Inflammatory macrophage treated with lipopolysaccharide for 1 hour (primary cell): ENCODE results near the gene PLCH2.
"Not testable (repeated sequence)": the region's sequence is repeated elsewhere in the genome, so short reads cannot be mapped to it uniquely, and the experiment has no call there.

ENCODE experiments used
- DNase-seq, 2 donors: peaks; one replicate each; pipeline ENCODE4 v3.0.0-alpha.2; 2020 to 2022

Gene PLCH2

DNA sequence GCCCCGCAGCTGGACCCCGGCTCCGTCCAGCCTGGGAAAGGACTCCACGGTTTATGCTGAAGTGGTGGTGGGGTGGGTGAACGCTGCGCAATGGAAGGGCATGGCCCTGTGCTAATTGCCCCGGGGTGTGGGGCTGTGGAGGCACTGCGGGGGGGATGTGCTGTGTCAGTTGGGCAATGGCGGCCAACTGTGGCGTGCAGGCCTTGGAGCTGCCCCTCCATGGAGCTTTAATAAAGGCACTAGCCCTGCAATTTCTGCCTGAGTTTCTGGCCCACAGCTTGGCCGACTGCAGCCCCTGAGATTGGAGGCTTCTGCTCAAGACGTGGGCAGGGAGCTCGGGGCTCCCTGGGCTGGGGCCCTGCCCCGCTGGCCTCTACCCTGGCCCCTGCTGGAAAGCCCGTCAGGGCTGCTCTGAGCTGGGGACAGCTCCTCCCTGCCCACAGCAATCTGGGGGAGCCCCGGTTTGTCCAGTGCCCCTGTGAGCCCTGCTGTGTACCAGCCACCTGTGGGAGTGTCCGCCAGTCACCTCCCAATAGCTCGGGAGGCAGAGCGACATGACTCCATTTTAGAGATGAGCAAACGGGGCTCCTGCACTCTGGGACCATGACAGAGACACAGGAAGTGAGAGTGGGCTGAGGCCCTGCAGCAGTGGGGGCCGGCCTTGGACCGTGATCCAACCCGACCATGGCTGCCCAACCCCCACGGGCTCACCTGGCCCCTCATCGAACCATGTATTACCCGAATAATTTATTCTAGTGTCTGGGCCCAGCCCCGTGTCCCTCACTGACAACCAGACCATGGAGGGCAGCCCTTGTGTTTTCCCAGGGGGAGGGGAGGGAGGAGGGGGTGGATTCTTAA lies 71.3 kb downstream of the PLCH2 start:
- DNase-seq = peak; percentile 18 to 78

DNA sequence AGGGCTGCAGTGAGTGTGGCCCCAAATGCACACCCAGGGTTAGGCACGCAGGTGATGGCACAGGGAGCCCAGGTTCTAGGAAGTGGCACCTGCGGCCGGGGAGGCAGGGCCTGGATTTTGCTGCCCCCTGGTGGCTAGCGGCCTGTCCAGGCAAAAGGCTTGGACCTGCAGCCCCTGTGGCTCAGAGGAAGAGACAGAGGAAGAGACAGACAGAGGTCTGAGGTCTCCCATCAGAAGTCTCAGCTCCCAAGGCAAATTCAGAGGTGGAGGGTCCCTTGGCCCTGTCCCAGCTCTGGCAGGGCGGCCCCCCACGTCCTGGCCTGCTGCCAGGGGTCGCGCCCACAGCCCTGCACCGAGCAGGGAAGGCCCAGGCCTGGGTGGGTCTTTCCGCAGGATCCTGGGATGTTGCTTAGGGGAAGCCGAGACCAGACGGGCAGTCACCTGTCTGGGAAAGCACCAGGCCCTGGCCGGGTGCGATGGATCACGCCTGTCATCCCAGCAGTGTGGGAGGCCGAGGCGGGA lies 72.0 kb downstream of the PLCH2 start:
- peak; percentile 73 to 89 for DNase-seq

DNA sequence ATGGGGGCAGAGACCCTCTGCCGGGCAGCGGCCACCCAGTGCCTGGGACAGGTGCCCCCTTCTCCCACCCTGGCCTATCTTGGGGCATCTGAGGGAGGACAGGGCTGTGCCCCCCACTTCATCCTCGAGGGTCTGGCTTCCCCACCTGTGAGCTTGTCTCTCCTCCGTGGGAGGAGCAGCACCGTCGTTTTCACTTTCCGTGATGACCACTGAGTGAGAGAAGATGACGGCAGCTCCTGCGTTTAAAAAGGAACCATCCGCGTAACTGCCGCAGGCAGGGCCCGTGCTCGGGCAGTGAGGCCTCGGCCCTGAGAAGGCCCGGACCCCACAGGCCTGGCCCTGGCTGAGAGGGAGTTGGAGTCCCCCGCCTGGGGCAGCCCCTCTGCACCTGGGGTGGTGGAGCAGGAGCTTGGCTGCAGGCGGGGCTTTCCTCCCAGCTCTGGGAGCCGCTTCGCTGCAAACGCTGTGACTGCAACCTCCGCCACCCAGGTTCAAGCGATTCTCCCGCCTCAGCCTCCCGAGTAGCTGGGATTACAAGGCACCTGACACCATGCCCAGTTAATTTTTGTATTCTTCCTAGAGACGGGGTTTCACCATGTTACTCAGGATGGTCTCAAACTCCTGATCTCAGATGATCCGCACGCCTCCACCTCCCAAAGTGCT lies 73.4 kb downstream of the PLCH2 start:
- not testable (repeated sequence) for DNase-seq

DNA sequence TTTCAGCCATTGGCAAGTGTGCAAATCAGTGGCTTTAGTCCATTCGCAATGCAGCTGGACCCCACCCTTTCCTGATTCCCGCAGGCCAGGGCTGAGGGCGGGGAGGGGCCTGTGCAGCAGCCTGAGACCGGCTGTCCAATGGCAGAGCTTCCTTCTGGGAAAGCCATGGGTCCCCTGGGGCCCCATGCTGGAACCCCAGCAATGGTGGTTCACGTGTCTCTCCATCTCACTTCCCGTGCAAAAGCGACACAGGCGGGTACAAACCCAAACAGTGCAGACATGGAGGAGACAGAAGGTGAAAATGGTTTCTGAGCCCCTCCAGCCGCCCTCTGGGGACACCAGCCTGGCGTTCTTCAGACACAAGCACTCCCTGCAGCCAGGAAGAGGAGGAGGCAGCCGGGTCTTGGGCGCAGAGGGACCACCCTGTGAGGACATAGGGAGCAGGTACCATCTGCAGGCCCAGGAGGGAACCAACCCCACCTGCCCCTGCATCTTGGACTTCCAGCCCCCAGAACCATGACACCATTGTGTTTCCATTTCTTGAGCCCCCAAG lies 74.3 kb downstream of the PLCH2 start:
- DNase-seq = not testable (repeated sequence)

DNA sequence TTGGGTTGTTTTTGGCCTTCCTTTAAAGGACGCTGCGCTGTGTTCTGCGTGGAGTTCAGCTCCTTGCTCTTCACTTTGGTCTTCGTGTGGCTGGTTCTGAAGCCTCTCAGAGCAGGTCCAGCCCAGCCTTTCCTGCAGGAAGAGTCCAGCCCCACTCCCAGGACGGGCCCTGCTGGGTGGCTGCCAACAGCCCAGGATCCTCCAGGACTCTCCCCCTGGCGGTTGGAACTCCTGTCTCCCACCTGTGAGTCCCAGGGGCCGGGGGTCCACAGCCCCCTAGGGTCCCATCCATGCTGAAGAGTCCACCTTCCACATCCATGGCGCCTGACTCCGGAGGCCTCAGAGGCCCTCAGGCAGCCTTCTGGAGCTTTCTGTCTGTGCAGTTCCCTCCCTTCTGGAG lies 75.5 kb downstream of the PLCH2 start:
- not testable (repeated sequence) for DNase-seq

DNA sequence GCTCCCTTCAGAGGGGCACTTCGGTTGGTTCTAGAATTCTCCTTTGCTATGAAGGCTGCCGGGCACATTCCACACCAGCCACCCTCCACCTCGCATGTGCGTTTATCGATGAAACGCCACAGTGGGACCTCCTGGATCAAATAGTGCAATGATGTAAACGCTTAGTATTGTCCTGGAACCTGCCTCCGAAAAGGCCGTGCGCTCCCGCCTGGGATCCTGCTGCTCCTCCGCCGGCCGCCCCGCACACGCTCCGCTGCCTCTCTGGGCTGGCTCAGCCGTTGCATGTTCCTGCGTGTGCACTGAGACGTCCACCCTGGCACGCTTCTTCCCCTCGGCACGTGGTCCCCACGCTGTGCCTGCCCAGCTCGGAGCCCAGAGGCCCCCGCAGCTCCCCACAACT lies 76.1 kb downstream of the PLCH2 start:
- no peak for DNase-seq

DNA sequence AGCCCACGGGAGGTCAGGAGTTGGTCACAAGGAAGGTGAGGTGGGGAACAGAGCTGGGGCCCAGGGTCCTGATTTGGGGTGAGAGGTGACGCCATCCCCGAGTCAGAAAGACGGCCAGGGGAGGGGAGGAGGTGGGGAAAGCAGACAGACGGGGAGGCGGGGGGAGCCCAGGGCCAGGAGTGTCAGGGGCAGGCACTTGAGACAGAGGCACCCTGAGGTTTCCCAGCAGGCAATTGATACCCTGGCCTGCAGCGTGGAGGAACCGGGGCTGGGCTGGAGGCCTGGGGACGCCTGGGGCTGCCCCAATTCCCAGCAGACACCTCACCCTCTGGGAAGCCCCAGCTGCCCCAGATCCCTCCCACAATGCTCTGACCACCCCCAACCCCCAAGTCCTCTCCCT lies 77.0 kb downstream of the PLCH2 start:
- not testable (repeated sequence) for DNase-seq

DNA sequence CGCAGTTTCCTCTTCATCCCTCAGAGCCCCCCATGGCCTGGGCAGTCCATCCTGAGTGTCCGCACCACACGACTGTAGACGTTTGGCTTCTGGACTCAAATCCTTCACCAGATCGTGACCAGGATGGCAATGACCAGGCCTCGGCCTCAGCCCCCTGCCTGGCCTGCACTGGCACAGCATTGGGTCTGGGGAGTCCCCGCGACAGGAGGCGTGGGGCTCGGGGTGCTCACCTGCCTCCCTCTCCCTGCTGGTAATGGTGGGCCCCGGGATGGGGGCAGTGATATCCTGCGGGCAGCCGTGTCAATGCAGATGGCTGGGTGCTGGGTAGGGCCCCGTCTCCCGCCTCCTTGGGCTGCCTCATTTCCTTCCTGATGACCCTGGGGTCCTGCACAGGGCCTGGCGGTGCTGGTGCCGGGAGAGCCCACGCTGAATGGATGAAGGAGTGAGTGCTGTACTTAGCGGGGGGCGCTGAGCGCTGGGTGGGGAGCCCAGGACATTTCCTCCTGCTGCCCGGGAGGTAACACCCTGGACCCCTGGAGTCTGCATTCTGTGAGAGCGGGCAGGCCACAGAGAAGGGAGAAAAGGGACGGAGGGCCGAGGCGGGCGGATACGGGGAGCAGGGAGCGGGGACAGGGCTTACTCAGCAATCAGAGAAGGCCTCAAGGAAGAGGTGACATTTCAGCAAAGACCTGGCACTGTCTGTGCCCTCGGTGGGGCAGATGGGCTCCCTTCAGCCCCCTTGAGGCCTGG lies 78.0 kb downstream of the PLCH2 start:
- DNase-seq = no peak

DNA sequence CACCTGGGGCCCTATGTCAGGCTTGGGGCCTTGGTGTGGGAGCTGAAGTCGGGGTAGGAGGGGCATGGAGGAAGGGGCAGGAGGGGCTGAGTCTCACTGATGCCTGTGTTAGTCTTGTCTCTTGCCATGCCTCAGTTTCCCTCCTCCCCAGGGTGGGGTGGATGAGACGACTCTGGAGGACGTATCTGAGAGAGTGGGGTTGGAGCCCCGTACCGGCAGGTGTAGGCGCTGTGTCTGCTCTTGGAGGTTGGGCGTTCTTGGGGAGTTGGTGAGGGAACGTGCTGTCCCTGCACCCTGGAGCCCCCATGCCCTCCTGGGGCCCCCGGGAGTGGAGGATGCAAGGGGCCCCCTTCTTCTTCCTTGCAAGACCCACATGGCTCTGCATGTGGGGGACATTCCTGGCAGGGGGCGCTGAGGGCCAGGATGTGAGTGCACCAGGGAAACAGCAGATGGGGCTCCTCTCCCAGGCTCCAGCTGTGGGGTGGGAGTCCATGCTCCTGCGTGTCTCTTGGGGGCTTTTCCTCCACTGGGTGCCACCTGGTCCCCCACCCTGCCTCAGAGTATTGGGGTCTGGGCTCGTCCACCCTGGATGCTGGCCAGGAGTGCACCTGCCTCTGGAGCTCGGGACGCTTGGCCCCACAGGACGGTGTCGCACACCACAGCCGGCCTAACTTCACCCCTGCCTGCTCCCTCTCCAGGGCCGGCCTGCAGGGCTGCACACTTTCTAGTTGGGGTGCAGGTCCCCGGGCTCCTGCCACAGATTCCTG lies 78.7 kb downstream of the PLCH2 start:
- DNase-seq = peak; percentile 30 to 39
